GM21526 (cell line): ENCODE measurements around the gene GOLGA8R.
"Not testable (repeated sequence)": the region's sequence is repeated elsewhere in the genome, so short reads cannot be mapped to it uniquely, and the experiment has no call there.

ENCODE experiments used
- ATAC-seq: cut with Tn5 transposase; IDR thresholded peaks from one replicate; pipeline ENCODE4 v1.9.1; 2021; ENCODE audit warnings: moderate library complexity; ENCODE audit not compliant: unreplicated experiment, low FRiP score

Gene GOLGA8R, protein sequence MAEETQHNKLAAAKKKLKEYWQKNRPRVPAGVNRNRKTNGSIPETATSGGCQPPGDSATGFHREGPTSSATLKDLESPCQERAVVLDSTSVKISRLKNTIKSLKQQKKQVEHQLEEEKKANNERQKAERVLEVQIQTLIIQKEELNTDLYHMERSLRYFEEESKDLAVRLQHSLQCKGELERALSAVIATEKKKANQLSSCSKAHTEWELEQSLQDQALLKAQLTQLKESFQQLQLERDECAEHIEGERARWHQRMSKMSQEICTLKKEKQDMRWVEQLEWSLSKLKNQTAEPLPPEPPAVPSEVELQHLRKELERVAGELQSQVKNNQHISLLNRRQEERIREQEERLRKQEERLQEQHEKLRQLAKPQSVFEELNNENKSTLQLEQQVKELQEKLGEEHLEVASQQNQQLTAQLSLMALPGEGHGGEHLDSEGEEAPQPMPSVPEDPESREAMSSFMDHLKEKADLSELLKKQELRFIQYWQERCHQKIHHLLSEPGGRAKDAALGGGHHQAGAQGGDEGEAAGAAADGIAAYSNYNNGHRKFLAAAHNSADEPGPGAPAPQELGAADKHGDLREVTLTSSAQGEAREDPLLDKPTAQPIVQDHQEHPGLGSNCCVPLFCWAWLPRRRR

DNA sequence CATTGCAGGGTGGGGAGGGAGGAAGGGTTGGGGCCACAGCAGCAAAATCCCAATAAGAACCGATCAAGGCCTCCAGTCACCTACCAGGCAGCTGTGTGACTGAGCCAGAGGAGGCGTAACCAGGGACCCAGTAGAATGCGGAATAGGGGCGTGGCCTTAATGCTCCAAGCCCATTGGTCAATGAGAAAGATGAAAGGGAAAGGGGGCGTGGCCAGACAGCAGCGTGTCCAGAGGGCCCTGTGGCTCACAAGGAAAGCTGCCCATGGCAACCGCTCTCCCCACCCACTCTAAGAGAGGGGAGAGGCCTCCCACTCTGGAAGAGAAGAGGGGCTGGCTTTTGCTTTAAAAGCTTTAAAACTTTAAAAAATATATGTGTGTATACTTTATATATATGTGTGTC lies at the start of gene GOLGA8R:
Gene GOLGA8R (minus strand): TSS at position 101 of the 400 bp plus-strand sequence. CDS start 98 bp downstream, at position 3.
- not testable (repeated sequence) for ATAC-seq

DNA sequence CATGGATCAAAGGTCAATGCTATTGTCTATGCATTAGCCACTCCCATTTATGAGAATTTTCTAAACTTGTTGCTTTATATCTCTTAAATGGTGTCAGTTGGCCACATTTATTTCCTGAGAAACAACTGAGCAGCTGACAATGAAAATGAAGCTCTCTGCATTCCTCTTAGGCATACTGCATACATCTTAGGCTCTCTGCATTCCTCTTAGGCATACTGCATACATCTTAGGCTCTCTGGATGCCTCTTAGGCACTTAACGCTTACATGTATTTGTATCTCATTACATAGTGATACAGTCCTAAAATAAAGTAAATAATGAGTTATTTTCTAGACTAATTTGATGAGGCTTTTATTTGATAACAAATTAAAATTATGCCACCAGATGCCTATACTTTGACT lies 49.8 kb upstream of the GOLGA8R start:
- not testable (repeated sequence) for ATAC-seq

DNA sequence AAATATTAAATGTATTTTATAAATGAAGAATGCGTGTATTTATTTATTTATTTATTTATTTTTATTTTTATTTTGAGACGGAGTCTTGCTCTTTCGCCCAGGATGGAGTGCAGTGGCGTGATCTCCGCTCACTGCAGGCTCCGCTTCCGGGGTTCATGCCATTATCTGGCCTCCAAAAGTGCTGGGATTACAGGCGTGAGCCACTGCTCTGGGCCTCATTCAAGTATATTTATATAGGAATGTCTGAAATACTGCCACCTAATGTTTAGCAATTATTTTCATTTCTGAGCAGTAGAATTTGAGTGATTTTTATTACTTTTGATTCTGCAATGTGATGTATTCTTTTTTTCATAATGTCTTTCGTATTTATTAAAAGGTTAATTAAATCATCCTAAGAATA lies 48.1 kb upstream of the GOLGA8R start:
- not testable (repeated sequence) for ATAC-seq

DNA sequence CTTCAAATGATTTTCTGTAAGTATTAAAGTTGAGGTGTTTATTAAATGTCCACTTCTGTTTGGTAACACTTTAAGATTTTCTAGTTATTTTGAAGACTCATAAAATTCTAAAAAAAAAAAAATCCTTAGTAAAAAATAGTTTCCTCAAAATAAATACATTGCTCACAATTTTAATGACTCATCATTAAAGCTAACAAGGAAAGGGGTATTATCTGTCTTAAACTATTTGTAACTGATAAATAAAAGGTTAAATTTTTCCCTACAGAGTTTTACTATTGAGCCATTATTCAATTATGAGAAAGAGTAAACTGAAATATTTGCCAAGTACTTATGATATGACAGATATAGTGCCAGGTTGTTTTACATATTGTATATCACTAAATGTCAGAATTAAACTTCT lies 38.6 kb upstream of the GOLGA8R start:
- not testable (repeated sequence) for ATAC-seq

DNA sequence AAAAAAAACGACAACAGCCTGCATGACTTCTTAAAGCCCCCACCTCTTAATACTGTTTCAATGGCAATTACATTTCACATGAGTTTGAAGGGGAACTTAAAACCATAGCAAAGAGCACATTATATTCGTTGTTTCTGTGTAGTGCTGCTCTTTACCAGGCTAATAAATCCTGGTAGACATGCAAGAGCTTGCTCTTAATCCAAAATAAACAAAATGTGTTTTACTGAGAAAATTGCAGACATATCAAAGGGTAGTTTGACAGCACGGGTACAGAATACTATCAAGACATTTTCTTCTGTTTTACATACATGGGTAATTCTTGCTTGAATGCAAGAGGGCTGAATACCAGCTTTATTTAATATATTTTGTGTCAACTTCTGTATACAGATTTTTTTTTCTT lies 24.3 kb upstream of the GOLGA8R start:
- ATAC-seq, result not testable (repeated sequence)

DNA sequence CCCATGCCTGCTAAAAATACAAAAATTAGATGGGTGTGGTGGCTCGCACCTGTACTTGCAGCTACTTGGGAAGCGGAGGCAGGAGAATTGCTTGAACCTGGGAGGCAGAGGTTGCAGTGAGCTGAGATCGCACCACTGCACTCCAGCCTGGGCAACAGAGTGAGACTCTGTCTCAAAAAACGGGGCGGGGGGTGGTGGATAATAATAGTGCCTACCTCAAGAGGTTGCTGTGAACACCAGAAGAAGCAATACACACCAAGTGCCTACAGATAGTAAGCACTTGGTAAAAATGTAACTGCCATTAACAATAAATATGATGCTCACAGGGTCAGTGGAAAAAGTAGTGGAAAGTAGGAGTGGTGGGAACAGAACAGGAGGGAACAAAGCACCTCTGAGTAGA lies 21.8 kb upstream of the GOLGA8R start:
- ATAC-seq, result not testable (repeated sequence)

DNA sequence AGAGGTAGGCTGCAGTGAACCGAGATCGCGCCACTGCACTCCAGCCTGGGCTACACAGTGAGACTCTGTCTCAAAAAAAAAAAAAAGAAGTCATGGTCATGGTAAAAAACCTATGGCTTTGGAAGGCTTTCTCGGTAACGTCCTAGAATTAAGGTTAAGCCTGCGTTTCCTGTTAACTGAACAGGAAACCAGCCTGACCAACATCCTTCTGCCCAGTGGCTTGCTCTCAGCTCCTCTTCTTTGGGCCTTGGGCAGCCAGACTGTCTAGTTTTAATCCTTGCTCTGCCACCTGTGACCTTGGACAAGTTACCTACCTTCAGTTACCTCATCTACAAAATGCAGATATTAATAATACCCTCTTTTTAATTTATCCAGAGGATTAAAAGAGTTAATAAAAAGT lies 6.7 kb upstream of the GOLGA8R start:
- not testable (repeated sequence) for ATAC-seq

DNA sequence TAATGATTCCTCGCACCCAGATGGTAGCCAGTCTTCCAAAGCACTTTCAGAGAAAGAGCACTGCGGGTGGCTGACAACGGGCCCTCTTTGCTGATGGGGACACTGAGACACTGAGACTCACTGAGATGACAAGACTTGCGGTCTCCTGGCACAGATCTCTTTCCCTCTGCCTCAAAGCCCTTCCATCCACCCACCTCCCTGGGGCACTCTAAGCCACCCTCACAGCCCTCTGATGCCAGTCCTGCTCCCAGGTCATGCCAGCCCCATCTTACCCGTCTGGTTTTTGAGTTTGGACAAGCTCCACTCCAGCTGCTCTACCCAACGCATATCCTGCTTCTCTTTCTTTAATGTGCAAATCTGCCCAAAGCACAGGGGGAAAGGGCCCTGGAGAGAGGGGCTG lies 6.4 kb downstream of the GOLGA8R start:
- not testable (repeated sequence) for ATAC-seq

DNA sequence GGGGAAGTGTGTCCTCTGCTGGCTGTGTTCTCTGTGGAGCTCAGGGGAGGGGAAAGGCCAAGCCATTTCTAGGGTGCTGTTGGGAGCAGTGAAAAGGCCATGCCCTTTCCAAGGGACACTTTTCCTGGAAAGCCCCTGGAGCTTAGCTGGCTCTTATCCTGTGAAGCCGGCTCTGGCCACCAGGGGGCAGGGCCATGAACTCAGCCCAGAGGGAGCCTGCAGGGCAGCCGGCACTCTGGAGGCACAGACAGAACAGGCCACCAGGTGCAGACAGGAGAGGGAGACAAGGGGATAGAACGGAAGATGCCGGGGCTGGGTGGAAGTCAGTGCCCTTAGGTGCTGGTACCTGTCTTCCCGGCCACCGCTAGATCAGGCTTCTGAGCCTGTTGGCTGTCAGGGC lies 15.1 kb downstream of the GOLGA8R start:
- not testable (repeated sequence) for ATAC-seq

DNA sequence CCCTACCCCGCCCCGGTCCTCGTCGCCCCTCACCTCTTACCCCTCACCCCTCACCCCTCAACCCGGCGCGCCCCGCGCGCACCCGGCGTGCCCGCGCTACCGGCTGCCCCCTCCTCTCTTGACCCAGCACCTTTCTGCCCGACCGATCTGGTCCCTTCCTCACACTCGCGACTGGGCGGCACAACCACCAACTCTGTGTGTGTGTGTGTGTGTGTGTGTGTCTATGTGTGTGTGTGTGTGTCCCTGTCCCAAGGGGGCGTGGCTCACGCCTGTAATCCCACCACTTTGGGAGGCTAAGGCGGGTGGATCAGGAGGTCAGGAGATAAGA lies 20.4 kb downstream of the GOLGA8R start:
- not testable (repeated sequence) for ATAC-seq

DNA sequence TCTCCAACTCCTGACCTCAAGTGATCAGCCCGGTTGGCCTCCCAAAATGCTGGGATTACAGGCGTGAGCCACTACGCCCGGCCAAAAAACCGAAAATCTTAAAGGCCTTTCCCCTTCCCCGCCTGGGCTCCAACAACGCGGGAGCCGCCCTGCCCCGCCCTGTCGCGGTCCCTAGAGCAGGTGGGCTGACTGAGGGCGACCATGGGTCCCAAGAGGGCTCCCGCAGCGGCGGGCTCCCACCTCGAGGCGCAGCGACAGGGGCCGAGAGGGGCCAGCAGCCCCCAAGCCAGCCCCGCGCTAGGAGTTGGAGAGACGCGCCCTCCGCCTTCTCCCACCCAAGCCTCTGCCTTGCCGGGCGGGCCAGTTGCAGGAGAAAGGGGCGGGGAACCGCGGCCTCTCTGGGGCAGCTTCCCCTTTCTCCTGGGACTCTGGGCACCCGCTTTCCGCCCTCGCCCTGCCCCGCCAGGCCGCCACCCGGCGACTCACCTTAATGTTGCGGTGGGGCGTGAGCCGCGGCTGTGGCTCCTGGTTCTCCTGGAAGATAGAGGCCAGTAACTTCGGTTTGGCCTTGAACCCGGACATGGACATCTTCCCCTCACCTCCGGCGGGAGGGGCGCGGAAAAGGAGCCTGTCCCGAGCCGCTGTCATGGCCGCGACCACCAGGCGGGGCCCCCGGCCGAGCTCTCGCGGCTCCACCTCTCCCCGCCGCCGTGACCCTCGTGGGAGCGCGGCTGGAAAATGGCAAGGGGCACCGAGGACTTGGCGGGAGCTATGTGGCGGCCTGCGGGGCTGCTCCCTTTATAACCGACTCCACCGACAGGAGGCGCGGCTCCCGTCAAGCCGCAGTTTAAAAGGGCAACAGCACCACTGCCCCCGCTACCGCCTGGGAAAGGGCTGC lies 21.0 kb downstream of the GOLGA8R start, which contains the start of gene CHRFAM7A:
Gene CHRFAM7A (minus strand): TSS at position 775 of the 898 bp plus-strand sequence. CDS start 10,189 bp downstream, outside the sequence.
- ATAC-seq, result not testable (repeated sequence)

DNA sequence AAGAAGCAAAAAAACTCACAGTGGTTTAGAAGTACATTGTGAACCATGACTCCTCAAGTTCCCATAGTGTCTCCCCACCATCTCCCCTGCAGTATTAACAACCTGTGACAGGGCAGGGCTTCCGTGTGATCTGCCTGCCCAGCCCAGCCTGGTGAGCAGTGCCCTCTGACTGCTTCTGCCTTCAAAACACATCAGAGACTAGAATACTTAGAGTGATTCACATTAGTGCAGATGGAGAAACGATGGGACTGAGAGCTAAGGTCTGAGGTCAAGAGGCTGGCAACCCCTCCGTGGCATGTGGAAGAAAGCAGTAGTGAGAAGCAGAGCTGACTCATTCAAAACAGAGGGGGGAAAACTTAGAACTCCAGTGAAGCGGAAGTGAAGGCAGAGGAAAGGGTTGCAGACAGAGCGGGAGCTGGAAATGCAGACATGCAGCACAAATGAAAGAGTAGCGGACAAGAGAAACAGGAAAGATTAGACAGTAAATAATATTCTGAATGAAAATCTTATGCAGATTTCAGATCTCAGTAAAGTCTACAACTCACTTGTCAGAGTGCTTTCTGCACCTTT lies 27.7 kb downstream of the GOLGA8R start:
- not testable (repeated sequence) for ATAC-seq

DNA sequence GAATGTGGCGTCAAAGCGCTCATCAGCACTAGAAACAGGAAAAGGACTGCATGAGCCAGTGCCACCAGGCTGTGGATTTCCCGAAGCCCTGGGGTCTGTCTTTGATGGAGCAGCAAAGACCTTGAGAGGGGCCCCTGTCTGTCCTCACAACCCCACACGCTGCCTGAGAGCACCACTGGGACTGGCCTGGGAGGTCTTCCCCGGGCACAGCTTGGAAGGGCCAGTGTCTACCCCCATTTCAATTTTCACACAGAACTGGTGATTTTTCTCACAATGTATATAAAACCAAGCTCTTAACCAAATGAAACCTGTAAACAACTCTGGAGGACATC lies 37.0 kb downstream of the GOLGA8R start:
- not testable (repeated sequence) for ATAC-seq

DNA sequence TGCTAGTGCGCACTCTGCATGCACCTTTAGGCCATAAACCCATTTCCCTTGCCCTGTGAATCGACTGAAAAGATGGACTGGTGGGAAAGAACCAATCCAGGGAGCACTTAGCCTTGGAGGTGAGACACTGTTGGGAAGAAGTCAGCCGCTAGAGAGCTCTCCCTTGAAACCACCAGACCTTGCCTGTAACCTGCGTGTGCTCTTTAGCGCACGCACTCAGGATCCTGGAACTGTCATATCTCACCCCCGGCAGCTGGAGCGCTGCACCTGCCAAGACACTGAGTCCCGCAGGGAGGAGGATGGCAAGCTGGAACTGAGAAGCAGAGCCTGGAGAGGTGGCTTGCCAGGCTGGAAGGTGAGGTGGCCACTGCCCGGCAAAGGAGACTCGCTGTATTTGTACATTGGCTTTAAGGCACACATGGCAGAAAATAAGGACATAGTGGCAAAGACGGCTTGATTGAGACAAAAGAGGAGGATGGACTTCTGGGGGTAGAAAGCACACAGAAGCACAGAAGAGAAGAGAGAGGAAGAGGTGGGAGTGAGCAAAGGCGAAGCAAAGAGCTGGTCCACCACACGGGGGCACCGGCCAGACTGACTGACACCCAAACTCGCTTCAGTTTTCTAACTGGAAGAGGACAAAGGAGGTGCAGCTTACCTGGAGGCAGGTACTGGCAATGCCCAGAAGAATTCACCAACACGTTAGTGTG lies 37.5 kb downstream of the GOLGA8R start:
- ATAC-seq, result not testable (repeated sequence)

DNA sequence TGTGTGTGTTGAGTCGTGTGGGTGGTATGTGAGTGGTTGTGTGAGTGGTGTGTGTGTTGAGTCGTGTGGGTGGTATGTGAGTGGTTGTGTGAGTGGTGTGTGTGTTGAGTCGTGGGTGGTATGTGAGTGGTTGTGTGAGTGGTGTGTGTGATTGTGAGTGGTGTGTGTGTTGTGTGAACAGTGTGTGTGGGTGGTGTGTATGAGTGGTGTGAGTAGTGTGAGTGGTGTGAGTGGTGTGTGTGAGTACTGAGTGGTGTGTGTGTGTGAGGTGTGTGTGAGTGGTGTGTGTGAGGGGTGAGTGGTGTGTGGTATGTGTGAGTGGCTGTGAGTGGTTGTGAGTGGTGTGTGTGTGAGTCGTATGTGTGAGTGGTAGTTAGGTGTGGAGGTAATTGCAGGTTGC lies 38.2 kb downstream of the GOLGA8R start:
- ATAC-seq, result not testable (repeated sequence)

DNA sequence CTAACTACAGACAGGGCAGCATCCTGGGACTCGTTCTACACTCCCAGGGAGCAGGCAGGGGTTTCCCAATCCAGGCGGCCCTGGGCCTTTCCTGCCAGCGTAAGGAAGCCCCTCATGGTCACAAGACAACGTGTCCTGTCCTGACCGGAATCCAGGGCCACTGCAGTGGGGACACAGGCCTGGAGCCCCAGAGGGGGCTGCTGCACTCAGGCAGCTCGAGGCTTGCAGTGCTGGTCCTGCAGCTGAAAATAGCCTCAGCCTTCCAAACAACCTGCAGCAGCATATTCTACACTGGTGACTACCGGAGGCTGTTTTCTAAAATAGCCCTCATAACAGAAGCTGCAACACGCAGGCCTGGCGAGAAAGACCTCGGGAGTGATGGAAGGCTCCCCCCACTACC lies 39.2 kb downstream of the GOLGA8R start:
- not testable (repeated sequence) for ATAC-seq

DNA sequence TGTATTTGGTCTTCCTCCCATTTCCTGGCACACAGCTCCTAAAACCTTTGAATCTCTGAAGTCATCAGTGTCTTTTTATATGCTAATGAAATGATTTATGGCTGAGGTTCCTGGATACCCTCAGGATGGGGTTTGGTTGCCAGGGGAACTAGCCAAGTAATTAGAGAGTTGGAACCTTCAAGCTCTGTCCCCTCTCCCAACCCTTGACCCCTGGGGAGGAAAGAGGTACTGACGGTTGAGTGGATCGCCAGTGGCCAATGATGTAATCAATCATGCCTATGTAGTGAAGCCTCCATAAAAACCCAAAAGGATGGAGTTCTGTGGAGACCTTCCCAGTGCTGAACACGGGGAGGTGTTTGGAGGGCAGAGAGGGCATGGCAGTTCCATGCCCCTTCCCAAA lies 45.8 kb downstream of the GOLGA8R start:
- not testable (repeated sequence) for ATAC-seq

DNA sequence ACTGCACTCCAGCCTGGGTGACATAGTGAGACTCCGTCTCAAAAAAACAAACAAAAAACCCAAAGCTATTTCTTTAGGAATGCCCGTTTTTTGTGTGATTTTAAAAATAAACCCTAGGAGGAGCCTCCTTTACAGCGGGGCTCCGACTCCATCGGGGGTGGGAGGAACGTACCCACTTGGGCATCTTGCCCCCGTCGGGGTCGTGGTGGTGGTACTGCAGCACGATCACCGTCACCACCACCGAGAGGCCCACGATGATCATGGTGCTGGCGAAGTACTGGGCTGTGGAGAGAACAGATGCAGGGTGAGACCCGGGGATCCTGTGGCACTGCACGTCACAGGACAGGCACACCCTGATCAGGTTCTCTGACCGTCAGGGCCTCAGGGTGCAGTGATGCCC lies 46.8 kb downstream of the GOLGA8R start:
- ATAC-seq, result not testable (repeated sequence)

DNA sequence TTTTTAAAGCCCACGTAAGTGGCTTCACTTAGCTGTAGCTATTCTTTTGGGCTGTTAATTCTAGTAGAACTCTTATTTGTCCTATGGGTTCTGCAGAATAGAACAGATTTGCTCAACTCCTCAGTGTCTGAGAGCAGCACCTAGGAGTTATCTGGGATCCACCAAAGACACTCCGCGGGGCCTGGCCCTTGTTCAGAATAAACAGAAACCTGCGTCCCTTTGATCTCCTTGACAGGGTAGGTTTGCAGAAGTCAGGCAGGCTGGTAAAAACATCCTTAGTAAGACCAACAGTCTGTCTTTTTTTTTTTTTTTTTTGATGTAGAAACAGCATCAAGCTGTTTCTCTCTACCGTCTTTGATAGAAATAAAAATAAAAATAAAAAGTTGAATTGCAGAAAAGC lies 52.7 kb downstream of the GOLGA8R start:
- not testable (repeated sequence) for ATAC-seq

DNA sequence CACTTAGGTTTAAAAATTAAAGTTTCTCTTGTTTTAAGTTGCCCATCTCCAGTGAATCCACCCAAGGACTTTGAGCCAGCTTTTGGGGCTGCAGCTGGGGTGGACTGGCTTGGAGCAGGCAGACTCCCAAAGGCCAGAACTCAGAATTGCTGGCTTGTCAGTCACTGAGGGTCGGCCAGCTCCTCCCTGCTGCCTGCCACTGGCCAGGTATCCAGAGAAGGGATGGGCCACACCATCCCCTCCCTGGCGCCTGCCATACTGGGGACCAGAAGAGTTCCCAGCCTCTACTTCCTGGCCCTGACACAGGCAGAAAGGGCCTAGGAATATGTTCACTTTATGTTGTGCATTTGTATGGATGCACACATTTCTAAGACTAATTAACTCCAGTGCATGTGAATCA lies 53.1 kb downstream of the GOLGA8R start:
- ATAC-seq, result not testable (repeated sequence)
